Pancreas (tissue), 10 donors: ENCODE measurements around the gene CCDC73. TPM values are rescaled to one million over a fixed set of nuclear protein-coding genes. Genes with fewer than 3 reads are reported as not detected.

Source experiments
- ATAC-seq, 4 donors: fragments of 200-7000 bp; cut with Tn5 transposase; one replicate each; pipeline versions ENCODE4 v1.8.0 to v1.9.1; 2020; ENCODE audit warnings: mild to moderate bottlenecking in 4 of 4, moderate library complexity in 4 of 4
- DNase-seq, 6 donors: peaks; one replicate each; pipeline ENCODE4 v3.0.0-alpha.2; 2020
- FAIRE-seq: peaks from 2 replicates; lab custom pipeline; 2012; peaks lifted over from hg19 to GRCh38; lab: Jason Lieb, UNC
- H3K27ac ChIP-seq, 4 donors: fragments of 200-600 bp; sonication (generic); 1 replicate in 3 of 4; 2 replicates in 1 of 4; pipeline versions ENCODE4 v1.5.0 to v1.8.0; 2020
- H3K27me3 ChIP-seq, 4 donors: fragments of 200-600 bp; one replicate each; pipeline ENCODE4 v1.8.0; 2021
- H3K36me3 ChIP-seq, 3 donors: fragments of 200-600 bp; sonication (generic) in 1 of 3; one replicate each; pipeline versions ENCODE4 v1.5.0 to v1.8.0; 2020 to 2021
- H3K4me1 ChIP-seq, 3 donors: fragments of 200-600 bp; one replicate each; pipeline ENCODE4 v1.8.0; 2021
- H3K4me3 ChIP-seq, 4 donors: fragments of 200-600 bp; sonication (generic) in 2 of 4; one replicate each; pipeline versions ENCODE4 v1.5.0 to v1.8.0; 2020 to 2021
- H3K9me3 ChIP-seq, 4 donors: fragments of 200-600 bp; one replicate each; pipeline ENCODE4 v1.8.0; 2021
- WGBS, 2 donors: extraction: QIAGEN DNeasy Blood & Tissue Kit; methylation state at CpG; one replicate each; pipeline ENCODE4 v1.1.7; 2013; 5-methylcytosine and 5-hydroxymethylcytosine counted together
- intact Hi-C, 3 donors: fragments of 100-400 bp; cut with DNase I; formaldehyde crosslinking; loops; one replicate each; pipeline versions ENCODE4 v1.11.1 to v1.14.2; 2022
- polyA plus RNA-seq, 2 donors: library from polyadenylated mRNA; stranded (reverse); fragments of 200-250 nt; gene quantifications; one replicate each; pipeline ENCODE4 v1.2.3, GENCODE V29; 2013
- total RNA-seq, 6 donors: library from RNA; stranded (reverse); fragmentation: NEBNext Ultra II Directional in 4 of 6; extraction: Animal tissue kit (Norgen Biotek cat#: 25700) in 4 of 6; gene quantifications; one replicate each; pipeline versions ENCODE4 v1.2.1 to v1.2.4, GENCODE V29; 2021 to 2023
- TF ChIP-seq, protein P1 (sequence below), 4 donors: fragments of 200-600 bp; sonication (generic) in 3 of 4; IDR thresholded peaks; one replicate each; pipeline versions ENCODE4 v1.5.0 to v1.8.0; 2021; ENCODE audit warnings: antibody characterized with exemption in 4 of 4
- donor health status: healthy with polysubstance abuse.
- donor health status: DM: no; HTN: no; CAD: no; lungs with moderate emphysema.
- donor health status: DM: no; HTN: no; CAD: no.
- donor health status: control.
- donor health status: control.
- donor health status: Bipolar disorder and iron deficiency.
- donor health status: DM: yes; HTN: yes; CAD: no.
- donor health status: DM: no; HTN: no; CAD: no.
- donor health status: DM: no; HTN: no; CAD: no.
- donor health status: DM: yes; HTN: yes; CAD: no.

Gene CCDC73
- total and polyA plus RNA-seq, 8 donors: 0.06 TPM; not detected in 7

DNA sequence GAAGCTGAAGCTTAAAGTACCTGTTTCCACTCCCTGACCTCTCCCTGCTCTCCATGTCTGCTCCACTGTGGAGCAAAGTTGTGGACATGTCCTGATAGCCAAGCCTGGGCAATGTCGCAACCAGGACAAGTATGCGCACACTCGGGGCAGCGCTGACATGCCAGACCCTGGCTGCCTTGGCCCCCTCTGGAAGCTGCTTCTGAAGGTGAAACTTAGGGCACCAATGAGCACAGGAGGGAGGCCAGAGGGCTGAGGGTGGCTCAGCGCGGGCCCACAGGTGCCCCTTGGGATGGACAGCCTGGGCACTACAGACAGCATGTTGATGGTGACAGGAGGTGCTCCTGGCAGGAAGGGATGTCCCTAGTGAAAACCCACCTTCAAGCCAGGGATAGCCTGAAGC lies 90.2 kb downstream of the CCDC73 start:
- H3K4me3 ChIP-seq: no peak overlapping the region
- DNase-seq: peak in 1 of 6 donors; percentile 39
- FAIRE-seq: no peak
- H3K4me1 ChIP-seq: no peaks in the 10 kb centered on the region
- no peak for ATAC-seq
- no peaks in the 10 kb centered on the region for H3K36me3 ChIP-seq
- intact Hi-C loops: no loop called here
- H3K27ac ChIP-seq: no peak overlapping the region
- H3K27me3 ChIP-seq: no peaks in the 10 kb centered on the region
- TF ChIP-seq, protein P1, sequence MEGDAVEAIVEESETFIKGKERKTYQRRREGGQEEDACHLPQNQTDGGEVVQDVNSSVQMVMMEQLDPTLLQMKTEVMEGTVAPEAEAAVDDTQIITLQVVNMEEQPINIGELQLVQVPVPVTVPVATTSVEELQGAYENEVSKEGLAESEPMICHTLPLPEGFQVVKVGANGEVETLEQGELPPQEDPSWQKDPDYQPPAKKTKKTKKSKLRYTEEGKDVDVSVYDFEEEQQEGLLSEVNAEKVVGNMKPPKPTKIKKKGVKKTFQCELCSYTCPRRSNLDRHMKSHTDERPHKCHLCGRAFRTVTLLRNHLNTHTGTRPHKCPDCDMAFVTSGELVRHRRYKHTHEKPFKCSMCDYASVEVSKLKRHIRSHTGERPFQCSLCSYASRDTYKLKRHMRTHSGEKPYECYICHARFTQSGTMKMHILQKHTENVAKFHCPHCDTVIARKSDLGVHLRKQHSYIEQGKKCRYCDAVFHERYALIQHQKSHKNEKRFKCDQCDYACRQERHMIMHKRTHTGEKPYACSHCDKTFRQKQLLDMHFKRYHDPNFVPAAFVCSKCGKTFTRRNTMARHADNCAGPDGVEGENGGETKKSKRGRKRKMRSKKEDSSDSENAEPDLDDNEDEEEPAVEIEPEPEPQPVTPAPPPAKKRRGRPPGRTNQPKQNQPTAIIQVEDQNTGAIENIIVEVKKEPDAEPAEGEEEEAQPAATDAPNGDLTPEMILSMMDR (IDR thresholded peaks at IDR 0.05): no peak
- 94 to 97% methylated on average over 6 of the region's 6 CpGs for WGBS, 2 donors
- H3K9me3 ChIP-seq: no peaks in the 10 kb centered on the region

DNA sequence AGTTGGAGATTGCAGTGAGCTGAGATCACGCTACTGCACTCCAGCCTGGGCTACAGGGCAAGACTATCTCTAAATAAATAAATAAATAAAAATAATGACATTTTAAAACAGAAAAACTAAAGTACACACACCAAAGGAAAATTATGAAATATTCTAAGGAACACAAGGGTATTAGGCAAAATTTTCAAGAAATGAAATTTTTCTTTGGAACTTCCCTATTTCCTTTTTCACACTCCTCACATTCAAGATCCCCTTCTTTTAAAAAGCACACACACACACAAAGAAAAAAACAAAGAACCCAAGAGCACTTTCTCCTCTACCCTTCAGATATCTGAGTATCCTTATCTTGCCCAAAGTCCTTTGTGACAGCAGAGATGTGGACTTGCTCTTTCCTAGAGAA lies 92.8 kb downstream of the CCDC73 start:
- H3K9me3 ChIP-seq: no peaks in the 10 kb centered on the region
- no peaks in the 10 kb centered on the region for H3K27me3 ChIP-seq
- H3K27ac ChIP-seq: no peak overlapping the region
- intact Hi-C loops: no loop called here
- ATAC-seq (no peak), FAIRE-seq (no peak), DNase-seq (no peak)
- H3K36me3 ChIP-seq: no peaks in the 10 kb centered on the region
- 86 to 97% methylated on average over 1 of the region's 1 CpG for WGBS, 2 donors
- TF ChIP-seq, protein P1 (IDR thresholded peaks at IDR 0.05): no peak
- no peaks in the 10 kb centered on the region for H3K4me1 ChIP-seq
- H3K4me3 ChIP-seq: no peak overlapping the region

DNA sequence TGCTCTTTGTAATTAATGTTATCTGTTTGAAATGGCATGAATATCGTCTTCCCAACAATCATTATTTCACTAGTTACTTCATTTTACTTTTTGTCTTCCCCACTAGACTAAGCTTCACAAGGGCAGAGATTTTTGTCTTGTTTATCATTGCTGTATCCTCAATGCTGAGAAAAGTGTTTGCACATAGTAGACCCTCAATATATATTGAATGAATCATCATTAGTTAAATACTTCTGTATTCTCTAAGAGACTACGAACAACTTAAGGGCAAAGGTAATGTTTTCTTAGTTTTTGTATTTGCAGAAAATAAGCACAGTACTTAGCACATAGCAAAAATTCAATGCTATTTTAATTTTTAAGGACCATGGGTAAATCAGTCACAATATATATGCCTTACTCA lies 95.9 kb downstream of the CCDC73 start:
- intact Hi-C loops: no loop called here
- no peaks in the 10 kb centered on the region for H3K27me3 ChIP-seq
- no peak overlapping the region for H3K4me3 ChIP-seq
- H3K9me3 ChIP-seq: no peaks in the 10 kb centered on the region
- 35 to 52% methylated on average over 2 of the region's 2 CpGs for WGBS, 2 donors
- no peak for DNase-seq
- no peak for ATAC-seq
- TF ChIP-seq, protein P1 (IDR thresholded peaks at IDR 0.05): no peak
- FAIRE-seq: no peak
- H3K36me3 ChIP-seq: no peaks in the 10 kb centered on the region
- H3K27ac ChIP-seq: no peak overlapping the region
- H3K4me1 ChIP-seq: no peaks in the 10 kb centered on the region

DNA sequence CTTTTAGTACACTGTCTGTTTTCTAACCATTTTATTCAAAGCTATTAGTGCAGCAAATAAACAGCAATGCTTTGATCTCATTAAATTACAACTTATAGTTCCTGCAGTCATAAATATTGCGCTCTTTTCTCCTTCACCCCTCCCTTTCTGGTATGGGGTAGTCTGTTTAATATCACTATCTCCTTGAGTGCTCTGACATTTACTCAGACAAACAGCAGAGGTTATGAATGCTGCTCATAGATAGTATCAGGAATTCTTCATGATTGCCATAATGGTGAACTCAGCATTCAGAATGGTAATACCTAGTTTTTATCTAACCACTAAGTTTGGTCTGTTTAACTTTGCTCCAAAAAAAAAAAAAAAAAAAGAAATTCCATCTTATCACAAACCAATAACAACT lies 123.4 kb downstream of the CCDC73 start:
- H3K9me3 ChIP-seq: no peaks in the 10 kb centered on the region
- H3K4me1 ChIP-seq: no peaks in the 10 kb centered on the region
- WGBS, 2 donors: 67 to 77% methylated on average over 1 of the region's 1 CpG
- DNase-seq: no peak
- no peak for ATAC-seq
- no peak for FAIRE-seq
- H3K27me3 ChIP-seq: no peaks in the 10 kb centered on the region
- intact Hi-C loops: no loop called here
- H3K27ac ChIP-seq: no peak overlapping the region
- no peak overlapping the region for H3K4me3 ChIP-seq
- TF ChIP-seq, protein P1 (IDR thresholded peaks at IDR 0.05): no peak
- no peaks in the 10 kb centered on the region for H3K36me3 ChIP-seq

DNA sequence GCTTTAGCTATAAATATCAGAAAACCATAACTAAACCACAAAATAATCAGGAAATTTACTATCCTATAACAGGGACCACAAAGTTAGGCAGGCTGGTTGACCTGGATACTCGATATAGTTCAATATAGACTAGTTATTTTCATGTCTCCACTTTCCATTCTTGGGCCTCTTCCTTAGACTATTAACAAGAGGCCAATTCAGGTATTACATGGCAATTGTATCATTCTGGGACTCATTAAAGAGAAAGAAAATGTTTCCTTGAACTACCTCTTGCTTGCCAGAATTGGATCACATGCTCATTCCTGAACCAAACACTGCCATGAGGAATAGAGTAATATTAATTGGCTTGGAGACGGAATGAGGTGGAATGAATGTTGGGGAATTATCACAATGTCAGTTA lies 134.8 kb downstream of the CCDC73 start:
- no peak overlapping the region for H3K4me3 ChIP-seq
- 67 to 70% methylated on average over 2 of the region's 2 CpGs for WGBS, 2 donors
- no peak for DNase-seq

More for the DNA sequence above, 134.8 kb downstream of the CCDC73 start:
- no peaks in the 10 kb centered on the region for H3K4me1 ChIP-seq
- ATAC-seq (no peak), FAIRE-seq (no peak)
- intact Hi-C loops: no loop called here
- no peaks in the 10 kb centered on the region for H3K9me3 ChIP-seq
- H3K36me3 ChIP-seq: no peaks in the 10 kb centered on the region
- no peak overlapping the region for H3K27ac ChIP-seq
- TF ChIP-seq, protein P1 (IDR thresholded peaks at IDR 0.05): no peak
- no peaks in the 10 kb centered on the region for H3K27me3 ChIP-seq
